Measurements from ENCODE around the gene UTP4. TPM values are rescaled to one million over a fixed set of nuclear protein-coding genes. Genes with fewer than 3 reads are reported as not detected.

The UTP4 gene
- total and polyA plus RNA-seq, 2 donors (not counting 3 experiments of a cell fraction or from before 2014, with no cell fraction given) = 56.1 to 59.5 TPM

DNA sequence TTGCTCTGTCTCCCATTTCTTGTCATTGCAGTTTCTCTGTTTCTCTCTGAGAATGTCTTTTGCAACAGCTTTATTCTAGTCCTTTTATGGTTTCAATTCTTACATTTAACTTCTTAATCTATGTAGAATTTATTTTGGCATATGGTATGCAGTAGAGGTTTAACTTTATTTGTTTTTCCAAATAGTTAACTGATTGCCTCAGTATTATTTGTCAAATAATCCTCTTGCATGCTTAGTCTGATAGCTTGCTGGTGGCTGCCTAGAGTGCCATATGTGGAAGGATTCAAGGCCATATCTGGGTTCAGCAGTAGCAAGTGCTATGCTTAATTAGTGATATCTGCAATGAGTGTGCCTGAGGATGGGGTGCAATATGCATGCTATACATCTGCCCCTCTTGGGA is 61.4 kb downstream of the UTP4 start:
- H3K4me2 ChIP-seq (ENCODE audit: insufficient read depth, low read length) = no peak overlapping the region
- dilution Hi-C loops (cut with MboI; ENCODE audit: extremely low pct_ligation_motif_present, low sequenced_read_pairs) = no loop called here
- intact Hi-C loops (cut with micrococcal nuclease) = no loop called here

More for the DNA sequence above, 61.4 kb downstream of the UTP4 start:
- Histone ChIP-seq H3K9me1 (replicated peaks; ENCODE audit: control insufficient read depth, extremely low read depth, insufficient read depth, low read length) (no peaks in the 10 kb centered on the region), H3K9ac (replicated peaks; ENCODE audit: extremely low read depth, insufficient read depth, low read length) (no peak overlapping the region), H3K4me1 (ENCODE audit: control insufficient read depth, extremely low read depth, insufficient read depth, low read length) (peaks cover 27% of the 10 kb centered on the region), H3K27ac (ENCODE audit: insufficient read depth, low read depth, low read length) (no peak overlapping the region), H3K79me2 (ENCODE audit: control insufficient read depth, insufficient read depth, low read length) (peaks cover 94% of the 10 kb centered on the region), H3K9me3 (replicated peaks; ENCODE audit: control insufficient read depth, insufficient read depth, low read length) (no peaks in the 10 kb centered on the region), H3K27me3 (ENCODE audit: control insufficient read depth in 2 of 2, insufficient read depth in 2 of 2, low read length in 2 of 2) (no peaks in the 10 kb centered on the region), H4K20me1 (replicated peaks; ENCODE audit: control insufficient read depth, extremely low read depth, insufficient read depth, low read length) (peaks cover 4% of the 10 kb centered on the region), H3K36me3 (ENCODE audit: control insufficient read depth in 2 of 2, extremely low read depth in 1 of 2, insufficient read depth in 2 of 2, low read length in 2 of 2) (no peaks in the 10 kb centered on the region), H3K4me3 (replicated peaks in 1 of 3; ENCODE audit: insufficient read depth in 1 of 3, low read depth in 1 of 3, low read length in 3 of 3) (no peak overlapping the region), H2AFZ (ENCODE audit: low read depth, low read length) (no peak overlapping the region)
- TF ChIP-seq POLR2AphosphoS5 (IDR thresholded peaks at IDR 0.05; ENCODE audit: insufficient read depth, low read depth, low read length) (no peak), FOS (IDR thresholded peaks at IDR 0.05; ENCODE audit: borderline replicate concordance, insufficient read depth, low read length) (no peak), EZH2 (IDR thresholded peaks at IDR 0.05; ENCODE audit: borderline replicate concordance, low read depth, low read length, severe bottlenecking) (no peak), GATA2 (IDR thresholded peaks at IDR 0.05; ENCODE audit: insufficient read depth, insufficient read length, low read depth, low read length) (no peak), POLR2A (IDR thresholded peaks at IDR 0.05; ENCODE audit: low read depth, low read length) (no peak), MYC (IDR thresholded peaks at IDR 0.05; ENCODE audit: low read depth, low read length) (no peak), JUN (IDR thresholded peaks at IDR 0.05; ENCODE audit: borderline replicate concordance, insufficient read depth, insufficient read length, low read depth) (no peak)
- TF ChIP-seq, protein P1, sequence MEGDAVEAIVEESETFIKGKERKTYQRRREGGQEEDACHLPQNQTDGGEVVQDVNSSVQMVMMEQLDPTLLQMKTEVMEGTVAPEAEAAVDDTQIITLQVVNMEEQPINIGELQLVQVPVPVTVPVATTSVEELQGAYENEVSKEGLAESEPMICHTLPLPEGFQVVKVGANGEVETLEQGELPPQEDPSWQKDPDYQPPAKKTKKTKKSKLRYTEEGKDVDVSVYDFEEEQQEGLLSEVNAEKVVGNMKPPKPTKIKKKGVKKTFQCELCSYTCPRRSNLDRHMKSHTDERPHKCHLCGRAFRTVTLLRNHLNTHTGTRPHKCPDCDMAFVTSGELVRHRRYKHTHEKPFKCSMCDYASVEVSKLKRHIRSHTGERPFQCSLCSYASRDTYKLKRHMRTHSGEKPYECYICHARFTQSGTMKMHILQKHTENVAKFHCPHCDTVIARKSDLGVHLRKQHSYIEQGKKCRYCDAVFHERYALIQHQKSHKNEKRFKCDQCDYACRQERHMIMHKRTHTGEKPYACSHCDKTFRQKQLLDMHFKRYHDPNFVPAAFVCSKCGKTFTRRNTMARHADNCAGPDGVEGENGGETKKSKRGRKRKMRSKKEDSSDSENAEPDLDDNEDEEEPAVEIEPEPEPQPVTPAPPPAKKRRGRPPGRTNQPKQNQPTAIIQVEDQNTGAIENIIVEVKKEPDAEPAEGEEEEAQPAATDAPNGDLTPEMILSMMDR (IDR thresholded peaks at IDR 0.05; ENCODE audit: extremely low read depth in 1 of 2, insufficient read depth in 1 of 2, low read depth in 1 of 2, low read length in 2 of 2) = no peak
- TF ChIP-seq, protein P2, sequence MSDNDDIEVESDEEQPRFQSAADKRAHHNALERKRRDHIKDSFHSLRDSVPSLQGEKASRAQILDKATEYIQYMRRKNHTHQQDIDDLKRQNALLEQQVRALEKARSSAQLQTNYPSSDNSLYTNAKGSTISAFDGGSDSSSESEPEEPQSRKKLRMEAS (IDR thresholded peaks at IDR 0.05; ENCODE audit: insufficient read depth, insufficient read length) = no peak
- POLR2A ChIA-PET = no interaction called here
- no peak for FAIRE-seq
- BruUV-seq (replicated peaks) = no TSS peak
- no peak for DNase-seq (ENCODE audit: low read depth, low spot score)
- CTCF ChIA-PET = interaction anchor here (0.7 to 0.9 kb wide), 2 partner anchors 66 to 92 kb away, joined by 4 read pairs; no protein-coding TSS in a partner anchor

All from endothelial cell of umbilical vein (primary cell).